ENCODE measurements around the gene KLK13. TPM values are rescaled to one million over a fixed set of nuclear protein-coding genes. Genes with fewer than 3 reads are reported as not detected.
A peak's percentile ranks its signal among the peaks of the same experiment; 100 is the strongest.

The KLK13 gene
- polyA plus RNA-seq, 2 of the 4 experiments (the other 2 are of a cell fraction), result not detected

DNA sequence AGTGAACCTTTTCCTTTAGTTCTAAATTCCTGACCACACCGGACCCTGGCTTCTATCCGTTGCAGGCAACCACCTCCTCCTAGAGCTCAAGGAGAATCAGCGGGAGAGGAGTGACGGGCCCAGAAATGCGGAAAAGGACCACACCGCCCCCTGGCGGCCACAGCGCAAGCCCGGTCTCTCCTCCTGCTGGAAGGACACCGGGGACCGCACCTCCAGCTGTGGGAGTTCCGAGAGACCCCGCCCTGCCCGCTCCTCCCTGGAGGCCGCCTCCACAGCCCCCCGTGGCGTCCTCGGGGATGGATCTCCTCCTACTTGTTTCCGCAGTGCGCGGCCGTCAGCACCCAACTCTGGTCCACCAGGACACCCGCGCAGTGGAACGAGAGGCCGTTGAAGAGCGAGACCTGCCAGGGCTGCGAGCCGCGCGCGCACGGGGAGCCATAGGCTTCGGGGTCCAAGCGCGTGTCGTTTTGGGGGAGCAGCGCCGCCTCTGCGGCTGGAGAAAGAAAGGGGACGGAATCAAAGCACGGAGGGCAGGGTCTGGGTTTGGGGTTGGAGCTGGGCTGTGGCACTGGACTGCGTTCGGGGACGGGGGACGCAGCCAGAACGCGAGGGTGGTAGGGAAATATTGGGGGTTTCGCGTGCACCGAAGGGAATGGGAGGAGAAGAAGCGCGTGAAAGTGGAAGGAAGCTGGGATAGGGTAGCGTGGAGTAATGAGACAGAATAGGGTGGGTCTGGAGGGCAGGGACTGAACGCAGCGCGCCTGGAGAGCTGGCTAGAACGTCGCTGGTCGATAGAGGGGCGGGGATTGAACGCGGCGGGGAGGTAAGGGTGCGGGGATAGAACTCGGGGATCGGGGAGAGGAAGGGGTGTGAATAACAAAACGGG lies 47.9 kb downstream of the KLK13 start:
- TF ChIP-seq HOXB5 (CRISPR knock-in tag; IDR thresholded peaks at IDR 0.05) (no peak), HDAC2 (IDR thresholded peaks at IDR 0.05) (peak; percentile 91), CTCF (IDR thresholded peaks at IDR 0.05) (peak; percentile 84), SMC3 (IDR thresholded peaks at IDR 0.05) (peak; percentile 81), CBX2 (IDR thresholded peaks at IDR 0.05; ENCODE audit: borderline replicate concordance, low read depth) (no peak), RAD21 (conservative IDR thresholded peaks at IDR 0.05 in 1 of 2, IDR thresholded peaks at IDR 0.05 in 1 of 2) (peak; percentile 84 to 89), RNF2 (IDR thresholded peaks at IDR 0.05; ENCODE audit: borderline replicate concordance, low read depth) (0 out of 2 replicates have a peak, but pooled peaks have one; percentile 53), EHF (CRISPR knock-in tag; IDR thresholded peaks at IDR 0.05) (no peak), PHF8 (IDR thresholded peaks at IDR 0.05; ENCODE audit: borderline replicate concordance, low read depth) (no peak), MAX (IDR thresholded peaks at IDR 0.05) (peak; percentile 25; the same call in 1 of the 2 replicates)
- 4% methylated on average over 56 of the region's 68 CpGs for WGBS (ENCODE audit: missing lambda C conversion rate)
- Histone ChIP-seq H3K4me3 (peak overlapping the region; percentile 42), H3K4me1 (peaks cover 23% of the 10 kb centered on the region), H3K9me3 (no peaks in the 10 kb centered on the region), H3K27ac (peak overlapping the region in 1 of 2 experiments; percentile 27; a peak in 1 of 6 replicates), H3K4me2 (peak overlapping the region; percentile 92)
- no peak for FAIRE-seq
- peak; percentile 63 to 84 for ATAC-seq
- ChIA-PET CTCF (interaction anchor here (0.5 to 8.8 kb wide), 51 partner anchors 9 to 644 kb away, joined by 3 to 147 read pairs (median 5); partner anchors contain the start of genes ACP4, KLK11, KLK6 and KLK8), POLR2A (interaction anchor here (1.0 to 1.1 kb wide), 2 partner anchors 87 to 213 kb away, joined by 3 to 5 read pairs; no protein-coding TSS in a partner anchor)
- peak; percentile 87 to 98 for DNase-seq (ENCODE audit: low read depth in 1 of 2, low spot score in 1 of 2)

- no peak for ATAC-seq
- H3K27ac ChIP-seq, result no peak overlapping the region
- POLR2A ChIA-PET, result no interaction called here
- WGBS (ENCODE audit: missing lambda C conversion rate), result 66% methylated on average over 19 of the region's 19 CpGs
- FAIRE-seq, result no peak
- TF ChIP-seq, protein P1, sequence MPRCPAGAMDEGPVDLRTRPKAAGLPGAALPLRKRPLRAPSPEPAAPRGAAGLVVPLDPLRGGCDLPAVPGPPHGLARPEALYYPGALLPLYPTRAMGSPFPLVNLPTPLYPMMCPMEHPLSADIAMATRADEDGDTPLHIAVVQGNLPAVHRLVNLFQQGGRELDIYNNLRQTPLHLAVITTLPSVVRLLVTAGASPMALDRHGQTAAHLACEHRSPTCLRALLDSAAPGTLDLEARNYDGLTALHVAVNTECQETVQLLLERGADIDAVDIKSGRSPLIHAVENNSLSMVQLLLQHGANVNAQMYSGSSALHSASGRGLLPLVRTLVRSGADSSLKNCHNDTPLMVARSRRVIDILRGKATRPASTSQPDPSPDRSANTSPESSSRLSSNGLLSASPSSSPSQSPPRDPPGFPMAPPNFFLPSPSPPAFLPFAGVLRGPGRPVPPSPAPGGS (IDR thresholded peaks at IDR 0.05), result no peak
- TF ChIP-seq FOXS1 (CRISPR knock-in tag; IDR thresholded peaks at IDR 0.05) (no peak), POLR2AphosphoS2 (conservative IDR thresholded peaks at IDR 0.05; ENCODE audit: low read length) (no peak), CBX2 (IDR thresholded peaks at IDR 0.05; ENCODE audit: borderline replicate concordance, low read depth) (no peak), REST (IDR thresholded peaks at IDR 0.05) (no peak), ZFP36 (IDR thresholded peaks at IDR 0.05; ENCODE audit: borderline replicate concordance, partially characterized antibody) (no peak)
- TF ChIP-seq, protein P2, sequence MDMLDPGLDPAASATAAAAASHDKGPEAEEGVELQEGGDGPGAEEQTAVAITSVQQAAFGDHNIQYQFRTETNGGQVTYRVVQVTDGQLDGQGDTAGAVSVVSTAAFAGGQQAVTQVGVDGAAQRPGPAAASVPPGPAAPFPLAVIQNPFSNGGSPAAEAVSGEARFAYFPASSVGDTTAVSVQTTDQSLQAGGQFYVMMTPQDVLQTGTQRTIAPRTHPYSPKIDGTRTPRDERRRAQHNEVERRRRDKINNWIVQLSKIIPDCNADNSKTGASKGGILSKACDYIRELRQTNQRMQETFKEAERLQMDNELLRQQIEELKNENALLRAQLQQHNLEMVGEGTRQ (IDR thresholded peaks at IDR 0.05), result no peak
- no peak overlapping the region for H3K4me3 ChIP-seq
- H3K9me3 ChIP-seq, result no peaks in the 10 kb centered on the region
- H3K4me2 ChIP-seq, result no peak overlapping the region
- CTCF ChIA-PET, result interaction anchor here (1.0 to 8.8 kb wide), 18 partner anchors 13 to 304 kb away, joined by 3 to 147 read pairs (median 6); partner anchors contain the start of gene KLK8
- DNase-seq (ENCODE audit: low read depth in 1 of 2, low spot score in 1 of 2), result no peak
- H3K4me1 ChIP-seq, result peaks cover 23% of the 10 kb centered on the region
Observed at GRCh38 chr19:51015691-51016267, 49.1 kb downstream of the KLK13 start.

All from A549 (cell line).